ENCODE results near the gene EPHA4. TPM values are rescaled to one million over a fixed set of nuclear protein-coding genes. Genes with fewer than 3 reads are reported as not detected.

Gene EPHA4
- total and polyA plus RNA-seq, 2 of the 4 experiments (the other 2 are of a cell fraction) = 36.9 to 132 TPM

DNA sequence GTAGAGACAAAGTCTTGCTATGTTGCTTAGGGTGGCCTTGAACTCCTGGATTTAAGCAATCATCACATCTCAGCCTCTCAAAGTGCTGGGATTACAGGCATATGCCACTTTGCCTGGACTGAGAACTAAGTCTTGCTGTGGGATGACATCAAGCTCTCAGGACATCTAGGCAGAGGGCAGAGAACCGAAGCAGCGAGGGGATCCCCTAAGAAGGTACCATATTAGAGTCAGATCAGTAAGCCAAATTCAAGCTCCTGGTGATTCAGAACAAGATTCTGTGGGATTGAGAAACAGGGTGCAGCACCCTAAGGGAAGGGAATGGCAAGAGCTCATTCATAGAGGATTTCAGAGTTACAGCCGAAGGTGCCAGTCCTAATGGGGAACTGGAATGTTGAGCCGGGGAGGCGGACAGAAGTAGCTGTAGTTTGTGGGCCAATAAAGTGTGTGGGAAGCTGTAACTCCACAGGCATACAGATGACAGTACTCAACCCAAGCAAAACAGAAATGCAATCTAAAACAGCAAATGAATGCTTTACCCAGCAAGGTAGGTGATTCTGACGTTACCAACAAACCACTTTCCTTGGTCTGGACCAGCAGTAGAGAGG lies 30.9 kb downstream of the EPHA4 start:
- Histone ChIP-seq H3K23ac (ENCODE audit: low read depth, low read length) (no peak overlapping the region), H2BK15ac (ENCODE audit: low read depth, low read length) (no peak overlapping the region), H3K14ac (replicated peaks; ENCODE audit: low read depth, low read length) (no peak overlapping the region), H3K9ac (ENCODE audit: low read depth, low read length) (no peak overlapping the region), H4K91ac (ENCODE audit: insufficient read depth, low read depth, low read length) (no peak overlapping the region), H3K4ac (ENCODE audit: low read depth, low read length) (no peak overlapping the region), H2AK9ac (replicated peaks; ENCODE audit: low read depth, low read length, poor library complexity) (no peak overlapping the region), H3K4me3 (ENCODE audit: insufficient read depth, low read depth, low read length) (no peak overlapping the region), H2BK120ac (ENCODE audit: low read depth, low read length) (no peak overlapping the region), H4K20me1 (ENCODE audit: insufficient read depth, low read length) (no peaks in the 10 kb centered on the region), H3K18ac (ENCODE audit: low read depth, low read length) (no peak overlapping the region), H3K4me2 (ENCODE audit: low read depth, low read length) (no peak overlapping the region), H3K27ac (ENCODE audit: insufficient read depth, low read length) (no peak overlapping the region), H3K9me1 (ENCODE audit: insufficient read depth, low read length) (no peaks in the 10 kb centered on the region), H3K56ac (ENCODE audit: extremely low read depth, insufficient read depth, low read length) (no peak overlapping the region), H3K79me1 (ENCODE audit: low read depth in 1 of 2, low read length in 2 of 2) (peaks cover 10 to 20% of the 10 kb centered on the region in 2 experiments; a peak in 2 of 4 replicates), H4K8ac (ENCODE audit: low read depth in 2 of 2, low read length in 2 of 2) (no peak overlapping the region), H3K4me1 (ENCODE audit: control insufficient read depth, insufficient read depth, low read length) (no peaks in the 10 kb centered on the region), H3K9me3 (ENCODE audit: control insufficient read depth, insufficient read depth, low read length) (no peaks in the 10 kb centered on the region), H3K27me3 (ENCODE audit: control insufficient read depth, insufficient read depth, low read length) (no peaks in the 10 kb centered on the region), H2BK20ac (ENCODE audit: low read depth, low read length) (no peak overlapping the region), H2AK5ac (ENCODE audit: low read depth, low read length) (no peak overlapping the region), H3K36me3 (ENCODE audit: control insufficient read depth, insufficient read depth, low read length) (no peaks in the 10 kb centered on the region), H2AFZ (replicated peaks; ENCODE audit: low read length, poor library complexity) (no peak overlapping the region), H4K5ac (ENCODE audit: low read depth, low read length) (no peak overlapping the region), H2BK5ac (ENCODE audit: low read depth, low read length, poor library complexity, severe bottlenecking) (no peak overlapping the region)
- POLR2A ChIA-PET (ENCODE audit: unreplicated experiment) = no interaction called here
- dilution Hi-C loops (cut with HindIII; ENCODE audit: low sequenced_read_pairs, unreplicated experiment) (no loop called here), intact Hi-C loops (cut with micrococcal nuclease) (no loop called here), in situ Hi-C loops (cut with MboI; ENCODE audit: low sequenced_read_pairs) (no loop called here)
- BruUV-seq (replicated peaks) = no TSS peak
- TF ChIP-seq BHLHE40 (IDR thresholded peaks at IDR 0.05; ENCODE audit: low read depth, low read length) = no peak
- TF ChIP-seq MXI1 (IDR thresholded peaks at IDR 0.05; ENCODE audit: borderline replicate concordance, low read depth, low read length) = no peak
- TF ChIP-seq RFX5 (IDR thresholded peaks at IDR 0.05; ENCODE audit: low read depth, low read length) = no peak
- no peak for TF ChIP-seq CEBPB (IDR thresholded peaks at IDR 0.05; ENCODE audit: low read depth, low read length)
- no peak for TF ChIP-seq CTCF (conservative IDR thresholded peaks at IDR 0.05; ENCODE audit: low read depth, low read length)
- no peak for TF ChIP-seq RAD21 (IDR thresholded peaks at IDR 0.05; ENCODE audit: low read length)
- TF ChIP-seq MAFK (IDR thresholded peaks at IDR 0.05; ENCODE audit: low read depth, low read length) = no peak
- CTCF ChIA-PET = interaction anchor here (0.7 kb wide), 1 partner anchor 115 kb away, joined by 3 read pairs; no protein-coding TSS in a partner anchor
- WGBS, 2 experiments (ENCODE audit: extremely low coverage in 2 of 2, insufficient read length in 1 of 2) = 100% methylated on average over 1 of the region's 6 CpGs; no CpG with 5 or more reads in 1 of the 2 experiments
- DNase-seq (no peak), ATAC-seq (ENCODE audit: low read depth) (no peak)
